ENCODE measurements around the gene MVB12B.

Gene MVB12B

GRCh38 chr9:126395439-126396212 lies 69.0 kb downstream of the MVB12B start:
- no peaks in the 10 kb centered on the region for H3K36me3 ChIP-seq (ENCODE audit: low read depth)
- peak overlapping the region; percentile 12 for H3K27ac ChIP-seq (ENCODE audit: poor library complexity, severe bottlenecking)
- peaks cover 11% of the 10 kb centered on the region for H3K4me1 ChIP-seq (ENCODE audit: insufficient read depth, poor library complexity, severe bottlenecking)
- DNase-seq (ENCODE audit: low spot score) (no peak), ATAC-seq (ENCODE audit: low read depth) (peak; percentile 86)
- no peak for TF ChIP-seq CTCF (IDR thresholded peaks at IDR 0.05; ENCODE audit: poor library complexity, severe bottlenecking)
- no peaks in the 10 kb centered on the region for H3K9me3 ChIP-seq (ENCODE audit: severe bottlenecking)
- no peak overlapping the region for H3K4me3 ChIP-seq (ENCODE audit: severe bottlenecking)
- no peaks in the 10 kb centered on the region for H3K27me3 ChIP-seq (ENCODE audit: insufficient read depth, poor library complexity, severe bottlenecking)

GRCh38 chr9:126397056-126397455 lies 70.4 kb downstream of the MVB12B start:
- no peaks in the 10 kb centered on the region for H3K9me3 ChIP-seq (ENCODE audit: severe bottlenecking)
- ATAC-seq (ENCODE audit: low read depth) (no peak), DNase-seq (ENCODE audit: low spot score) (no peak)
- H3K36me3 ChIP-seq (ENCODE audit: low read depth): no peaks in the 10 kb centered on the region
- TF ChIP-seq CTCF (IDR thresholded peaks at IDR 0.05; ENCODE audit: poor library complexity, severe bottlenecking): no peak
- H3K4me1 ChIP-seq (ENCODE audit: insufficient read depth, poor library complexity, severe bottlenecking): peaks cover 11% of the 10 kb centered on the region
- H3K4me3 ChIP-seq (ENCODE audit: severe bottlenecking): no peak overlapping the region
- no peak overlapping the region for H3K27ac ChIP-seq (ENCODE audit: poor library complexity, severe bottlenecking)
- H3K27me3 ChIP-seq (ENCODE audit: insufficient read depth, poor library complexity, severe bottlenecking): no peaks in the 10 kb centered on the region

- no peaks in the 10 kb centered on the region for H3K9me3 ChIP-seq (ENCODE audit: severe bottlenecking)
- peaks cover 9% of the 10 kb centered on the region for H3K4me1 ChIP-seq (ENCODE audit: insufficient read depth, poor library complexity, severe bottlenecking)
- H3K4me3 ChIP-seq (ENCODE audit: severe bottlenecking): no peak overlapping the region
- peak; percentile 95 for TF ChIP-seq CTCF (IDR thresholded peaks at IDR 0.05; ENCODE audit: poor library complexity, severe bottlenecking)
- peak; percentile 83 for ATAC-seq (ENCODE audit: low read depth)
- no peak overlapping the region for H3K27ac ChIP-seq (ENCODE audit: poor library complexity, severe bottlenecking)
- H3K36me3 ChIP-seq (ENCODE audit: low read depth): no peaks in the 10 kb centered on the region
- DNase-seq (ENCODE audit: low spot score): no peak
- H3K27me3 ChIP-seq (ENCODE audit: insufficient read depth, poor library complexity, severe bottlenecking): no peaks in the 10 kb centered on the region
These were observed 71.9 kb downstream of the MVB12B start for GRCh38 chr9:126398403-126399058.

- H3K4me1 ChIP-seq (ENCODE audit: insufficient read depth, poor library complexity, severe bottlenecking): peaks cover 9% of the 10 kb centered on the region
- H3K27me3 ChIP-seq (ENCODE audit: insufficient read depth, poor library complexity, severe bottlenecking): no peaks in the 10 kb centered on the region
- DNase-seq (ENCODE audit: low spot score): no peak
- no peaks in the 10 kb centered on the region for H3K9me3 ChIP-seq (ENCODE audit: severe bottlenecking)
- no peak overlapping the region for H3K27ac ChIP-seq (ENCODE audit: poor library complexity, severe bottlenecking)
- no peak overlapping the region for H3K4me3 ChIP-seq (ENCODE audit: severe bottlenecking)
- no peak for ATAC-seq (ENCODE audit: low read depth)
- H3K36me3 ChIP-seq (ENCODE audit: low read depth): no peaks in the 10 kb centered on the region
- TF ChIP-seq CTCF (IDR thresholded peaks at IDR 0.05; ENCODE audit: poor library complexity, severe bottlenecking): no peak
These were observed 72.6 kb downstream of the MVB12B start for GRCh38 chr9:126399251-126399650.

GRCh38 chr9:126399789-126400188 lies 73.2 kb downstream of the MVB12B start:
- Histone ChIP-seq H3K4me1 (ENCODE audit: insufficient read depth, poor library complexity, severe bottlenecking) (peaks cover 9% of the 10 kb centered on the region), H3K36me3 (ENCODE audit: low read depth) (no peaks in the 10 kb centered on the region), H3K27me3 (ENCODE audit: insufficient read depth, poor library complexity, severe bottlenecking) (no peaks in the 10 kb centered on the region), H3K4me3 (ENCODE audit: severe bottlenecking) (no peak overlapping the region), H3K27ac (ENCODE audit: poor library complexity, severe bottlenecking) (no peak overlapping the region), H3K9me3 (ENCODE audit: severe bottlenecking) (no peaks in the 10 kb centered on the region)
- DNase-seq (ENCODE audit: low spot score) (no peak), ATAC-seq (ENCODE audit: low read depth) (no peak)
- TF ChIP-seq CTCF (IDR thresholded peaks at IDR 0.05; ENCODE audit: poor library complexity, severe bottlenecking): no peak

Data from RWPE2 (cell line).